MM.1S (cell line): ENCODE data around the gene CACNA1D.

Experiments
- DNase-seq: peaks from one replicate; pipeline ENCODE4 v3.0.0-alpha.2; 2015
- H2AFZ ChIP-seq: fragments of 300-600 bp; sonication (generic); 2 replicates; pipeline ENCODE4 v1.6.0; 2016; ENCODE audit warnings: antibody characterized with exemption, low read length
- H3F3A ChIP-seq: fragments of 300-600 bp; sonication (generic); 2 replicates; pipeline ENCODE4 v1.6.1; 2016; ENCODE audit warnings: mild to moderate bottlenecking, antibody characterized with exemption, low read length, moderate library complexity, mixed read lengths; ENCODE audit not compliant: insufficient read depth
- H3K27ac ChIP-seq: fragments of 300-600 bp; sonication (generic); 2 replicates; pipeline ENCODE4 v1.5.1; 2016; ENCODE audit warnings: mild to moderate bottlenecking, low read length
- H3K27me3 ChIP-seq: fragments of 300-600 bp; sonication (generic); replicated peaks from 2 replicates; pipeline ENCODE4 v1.6.0; 2016; ENCODE audit warnings: low read length; ENCODE audit not compliant: insufficient read depth
- H3K36me3 ChIP-seq: fragments of 300-600 bp; sonication (generic); replicated peaks from 2 replicates; pipeline ENCODE4 v1.6.1; 2016; ENCODE audit warnings: mild to moderate bottlenecking, low read length, mixed read lengths; ENCODE audit not compliant: insufficient read depth
- H3K4me1 ChIP-seq: fragments of 300-600 bp; sonication (generic); 2 replicates; pipeline ENCODE4 v1.6.1; 2016; ENCODE audit warnings: low read length, mixed read lengths
- H3K4me2 ChIP-seq: fragments of 300-600 bp; sonication (generic); 2 replicates; pipeline ENCODE4 v1.6.0; 2016; ENCODE audit warnings: low read depth, low read length
- H3K4me3 ChIP-seq: fragments of 300-600 bp; sonication (generic); 2 replicates; pipeline ENCODE4 v1.5.1; 2016; ENCODE audit warnings: low read length, mixed read lengths
- H3K79me2 ChIP-seq: fragments of 300-600 bp; sonication (generic); 2 replicates; pipeline ENCODE4 v1.6.1; 2016; ENCODE audit warnings: mixed run types, low read length, mixed read lengths
- H3K9ac ChIP-seq: fragments of 300-600 bp; sonication (generic); 2 replicates; pipeline ENCODE4 v1.6.1; 2016; ENCODE audit warnings: low read length, mixed read lengths
- H3K9me2 ChIP-seq: fragments of 300-600 bp; sonication (generic); replicated peaks from 2 replicates; pipeline ENCODE4 v1.6.1; 2016; ENCODE audit warnings: mild to moderate bottlenecking, low read length, mixed read lengths; ENCODE audit not compliant: insufficient read depth
- H3K9me3 ChIP-seq: fragments of 300-600 bp; sonication (generic); replicated peaks from 2 replicates; pipeline ENCODE4 v1.6.1; 2016; ENCODE audit warnings: mild to moderate bottlenecking, low read length, mixed read lengths; ENCODE audit not compliant: insufficient read depth
- H4K20me1 ChIP-seq: fragments of 300-600 bp; sonication (generic); 2 replicates; pipeline ENCODE4 v1.6.1; 2016; ENCODE audit warnings: mild to moderate bottlenecking, low read length, moderate library complexity, mixed read lengths; ENCODE audit not compliant: insufficient read depth
- CTCF ChIP-seq: fragments of 300-600 bp; sonication (generic); IDR thresholded peaks from 2 replicates; pipeline ENCODE4 v1.5.1; 2016; ENCODE audit warnings: antibody characterized with exemption, low read length, mixed read lengths
- EZH2 ChIP-seq: fragments of 300-600 bp; sonication (generic); optimal IDR thresholded peaks from 2 replicates; pipeline ENCODE3; 2017; ENCODE audit warnings: low read depth, mild to moderate bottlenecking, antibody characterized with exemption, low read length, mixed read lengths
- EZH2phosphoT487 ChIP-seq: fragments of 300-600 bp; sonication (generic); IDR thresholded peaks from 2 replicates; pipeline ENCODE4 v1.6.1; 2018; ENCODE audit warnings: antibody characterized with exemption, low read length

The CACNA1D gene

GRCh38 chr3:53526704-53527055 lies 32.3 kb downstream of the CACNA1D start:
- Histone ChIP-seq H3K4me1 (no peaks in the 10 kb centered on the region), H3K4me2 (no peak overlapping the region), H3K9me3 (no peaks in the 10 kb centered on the region), H2AFZ (no peak overlapping the region), H3K9ac (no peak overlapping the region), H3K9me2 (no peaks in the 10 kb centered on the region), H4K20me1 (no peaks in the 10 kb centered on the region), H3K4me3 (no peak overlapping the region), H3K79me2 (no peaks in the 10 kb centered on the region), H3K27me3 (no peaks in the 10 kb centered on the region), H3F3A (no peaks in the 10 kb centered on the region), H3K27ac (no peak overlapping the region), H3K36me3 (no peaks in the 10 kb centered on the region)
- DNase-seq = no peak
- TF ChIP-seq CTCF = no peak
- no peak for TF ChIP-seq EZH2
- no peak for TF ChIP-seq EZH2phosphoT487

- Histone ChIP-seq H3K9me2 (no peaks in the 10 kb centered on the region), H3K9me3 (no peaks in the 10 kb centered on the region), H3K4me2 (no peak overlapping the region), H2AFZ (no peak overlapping the region), H3K36me3 (no peaks in the 10 kb centered on the region), H3K27ac (no peak overlapping the region), H4K20me1 (no peaks in the 10 kb centered on the region), H3K27me3 (no peaks in the 10 kb centered on the region), H3F3A (no peaks in the 10 kb centered on the region), H3K9ac (no peak overlapping the region), H3K79me2 (no peaks in the 10 kb centered on the region), H3K4me3 (no peak overlapping the region), H3K4me1 (no peaks in the 10 kb centered on the region)
- TF ChIP-seq CTCF (no peak), EZH2phosphoT487 (no peak), EZH2 (no peak)
- DNase-seq = no peak
These were observed 35.8 kb downstream of the CACNA1D start for GRCh38 chr3:53530205-53530604.

- H3K36me3 ChIP-seq = no peaks in the 10 kb centered on the region
- H3K27me3 ChIP-seq = no peaks in the 10 kb centered on the region
- H3F3A ChIP-seq = no peaks in the 10 kb centered on the region
- TF ChIP-seq CTCF = no peak
- no peak for TF ChIP-seq EZH2phosphoT487
- TF ChIP-seq EZH2 = no peak
- H3K9me3 ChIP-seq = no peaks in the 10 kb centered on the region
- DNase-seq = peak; percentile 15
- H3K4me3 ChIP-seq = no peak overlapping the region
- no peak overlapping the region for H3K4me2 ChIP-seq
- no peak overlapping the region for H2AFZ ChIP-seq
- H3K27ac ChIP-seq = no peak overlapping the region
- H3K9me2 ChIP-seq = no peaks in the 10 kb centered on the region
- H3K4me1 ChIP-seq = no peaks in the 10 kb centered on the region
- H3K79me2 ChIP-seq = no peaks in the 10 kb centered on the region
- H4K20me1 ChIP-seq = no peaks in the 10 kb centered on the region
- H3K9ac ChIP-seq = no peak overlapping the region
These were observed 37.3 kb downstream of the CACNA1D start for GRCh38 chr3:53531749-53532148.

GRCh38 chr3:53533472-53533871 lies 39.1 kb downstream of the CACNA1D start:
- H3K27me3 ChIP-seq = no peaks in the 10 kb centered on the region
- no peak for DNase-seq
- no peaks in the 10 kb centered on the region for H3K9me2 ChIP-seq
- H3K27ac ChIP-seq = no peak overlapping the region
- H4K20me1 ChIP-seq = no peaks in the 10 kb centered on the region
- no peak for TF ChIP-seq EZH2phosphoT487
- TF ChIP-seq EZH2 = no peak
- TF ChIP-seq CTCF = no peak
- H3K4me1 ChIP-seq = no peaks in the 10 kb centered on the region
- no peak overlapping the region for H3K4me2 ChIP-seq
- H3K79me2 ChIP-seq = no peaks in the 10 kb centered on the region
- H3K9me3 ChIP-seq = no peaks in the 10 kb centered on the region
- H3F3A ChIP-seq = no peaks in the 10 kb centered on the region
- no peaks in the 10 kb centered on the region for H3K36me3 ChIP-seq
- H3K9ac ChIP-seq = no peak overlapping the region
- H3K4me3 ChIP-seq = no peak overlapping the region
- no peak overlapping the region for H2AFZ ChIP-seq
